NCI-H128 (cell line): ENCODE measurements around the gene MXD4.

Source experiments
- DNase-seq: peaks from one replicate; lab custom pipeline; 2025; ENCODE audit not compliant: unreplicated experiment; lab: John Stamatoyannopoulos, UW

Gene MXD4

DNA sequence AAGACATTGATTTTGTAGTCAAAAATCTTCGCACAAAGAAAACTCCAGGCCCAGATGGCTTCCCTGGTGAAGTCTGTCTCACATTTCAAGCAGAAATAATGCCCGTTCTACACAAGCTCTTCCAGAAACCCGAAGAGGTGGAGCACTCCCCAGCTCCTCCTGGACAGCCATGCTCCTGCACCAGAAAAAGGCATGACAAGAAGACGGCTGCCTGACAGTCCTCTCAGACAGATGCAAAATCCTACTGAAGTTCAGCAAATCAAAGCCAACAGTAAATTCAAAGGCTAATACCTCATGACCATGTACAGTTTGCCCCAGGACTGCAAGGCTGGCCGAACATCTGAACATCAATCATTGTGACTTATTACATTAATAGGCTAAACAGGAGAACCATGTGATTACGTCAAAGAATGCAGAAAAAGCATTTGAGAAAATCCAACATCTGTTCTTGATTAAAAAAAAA, 30.8 kb upstream of the MXD4 start:
- no peak for DNase-seq

DNA sequence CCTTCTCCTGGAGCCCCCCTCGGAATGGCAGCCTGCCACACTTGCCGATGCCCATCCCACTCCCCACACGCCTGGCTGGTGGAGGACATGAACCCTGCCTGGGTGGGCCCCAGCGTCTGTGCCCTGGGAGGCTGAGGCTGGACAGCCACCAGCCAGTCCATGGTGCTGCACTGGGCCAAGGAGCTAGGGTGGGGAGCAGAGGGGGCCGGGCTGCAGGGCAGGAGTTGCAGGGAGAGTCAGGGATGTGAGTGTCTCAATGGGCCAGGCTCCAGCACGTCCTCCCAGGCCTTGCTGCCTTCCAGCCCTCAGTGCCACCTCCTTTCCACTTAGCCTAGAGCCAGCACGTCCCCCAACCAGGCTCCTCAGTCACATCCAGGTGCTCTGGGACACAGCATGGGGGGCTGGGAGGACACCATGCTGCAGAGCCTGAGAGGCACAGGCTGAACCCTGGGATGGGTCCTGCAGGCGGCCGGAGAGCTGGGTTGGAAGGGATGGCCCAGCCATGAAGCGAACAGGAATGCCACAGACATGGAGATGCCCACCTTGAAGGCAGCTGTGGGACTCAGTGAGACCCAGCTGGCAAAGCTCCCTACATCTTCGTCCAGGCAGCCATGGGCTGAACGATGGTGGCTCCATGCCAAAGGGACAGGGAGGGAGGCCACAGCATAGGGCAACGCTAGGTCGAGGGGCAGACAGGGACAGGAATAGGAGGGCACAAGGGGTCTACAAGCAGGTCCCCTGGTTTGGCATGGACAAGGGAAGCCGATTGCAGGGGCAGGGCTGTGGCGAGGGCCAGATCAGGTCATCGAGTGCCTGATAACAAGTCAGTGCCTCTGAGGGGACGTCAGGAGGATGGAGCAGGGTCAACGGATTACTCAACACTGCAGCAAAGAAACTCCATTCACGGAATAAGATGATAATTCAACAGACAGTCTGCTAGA, 30.1 kb upstream of the MXD4 start:
- no peak for DNase-seq

DNA sequence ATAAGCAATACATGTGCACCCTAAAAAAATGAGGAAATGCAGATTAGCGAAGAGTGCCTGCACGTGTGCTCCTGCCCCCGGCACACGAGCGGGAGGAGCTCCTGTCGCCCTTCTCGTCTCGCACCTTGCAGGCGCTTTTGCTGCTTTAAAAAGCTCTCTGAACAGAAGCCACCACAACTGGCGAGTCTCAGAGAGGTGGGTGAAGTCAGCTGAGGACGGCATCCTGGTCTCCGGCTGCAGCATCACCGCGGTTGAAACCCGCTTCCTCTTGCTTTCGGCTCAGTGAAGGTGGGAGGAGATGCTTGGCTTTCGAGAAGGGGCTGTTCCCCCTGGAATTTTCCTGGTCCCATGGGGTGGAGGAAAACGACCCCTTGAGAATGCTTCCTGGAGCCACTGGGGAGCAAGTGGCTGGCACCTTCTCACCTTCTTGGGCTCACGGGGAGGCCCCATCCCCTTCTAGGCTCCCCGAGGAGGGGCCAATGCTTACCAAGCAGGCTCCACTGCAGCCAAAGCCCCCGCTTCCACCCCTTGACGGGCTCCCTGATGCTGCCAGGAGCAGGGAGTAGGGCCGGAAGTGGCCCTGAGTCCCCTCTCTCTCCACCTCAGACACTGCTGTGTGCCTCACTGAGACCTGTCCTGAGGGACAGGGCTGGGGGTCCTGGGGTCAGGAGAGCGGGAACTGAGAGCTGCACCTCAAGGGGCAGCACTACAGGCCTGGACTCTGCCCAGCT, 29.2 kb upstream of the MXD4 start:
- DNase-seq: no peak

DNA sequence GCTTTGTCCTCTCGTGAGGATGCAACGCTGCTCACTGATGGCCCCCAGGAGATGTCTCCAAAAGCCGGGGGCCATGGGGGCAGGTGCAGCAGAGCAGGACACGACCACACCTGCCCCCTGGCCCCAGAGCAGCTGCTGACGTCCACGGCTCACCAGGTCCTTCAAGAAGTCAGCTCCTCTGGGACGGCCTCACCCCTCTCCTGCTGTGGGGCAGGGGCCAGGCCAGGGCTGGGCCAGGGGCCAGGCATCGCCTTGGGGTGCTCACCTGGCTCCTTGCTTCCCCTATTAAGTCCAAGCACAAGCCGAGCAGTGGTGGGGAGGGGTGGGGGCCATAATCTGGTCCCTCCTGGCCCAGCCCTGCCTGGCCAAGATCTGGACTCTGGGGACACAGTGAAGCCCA, 28.6 kb upstream of the MXD4 start:
- DNase-seq: no peak

DNA sequence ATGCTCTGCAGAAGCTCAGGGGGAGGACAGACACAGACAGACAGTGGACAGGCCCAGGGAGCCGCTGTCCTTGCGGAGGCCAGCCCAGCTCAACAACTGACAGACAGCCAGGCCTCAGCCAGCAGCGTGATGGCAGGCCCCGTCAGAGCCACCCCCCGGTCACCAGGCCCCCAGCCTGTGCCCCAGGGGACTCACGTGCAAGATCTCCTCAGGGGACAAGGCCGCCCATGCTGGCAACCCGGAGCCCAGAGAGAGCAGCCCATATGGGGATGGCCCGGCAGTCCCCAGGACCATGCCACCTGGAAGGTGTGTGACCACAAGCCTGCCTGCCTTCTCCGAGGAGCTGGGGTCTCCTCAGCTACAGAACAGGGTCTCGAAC, 28.0 kb upstream of the MXD4 start:
- DNase-seq: no peak

DNA sequence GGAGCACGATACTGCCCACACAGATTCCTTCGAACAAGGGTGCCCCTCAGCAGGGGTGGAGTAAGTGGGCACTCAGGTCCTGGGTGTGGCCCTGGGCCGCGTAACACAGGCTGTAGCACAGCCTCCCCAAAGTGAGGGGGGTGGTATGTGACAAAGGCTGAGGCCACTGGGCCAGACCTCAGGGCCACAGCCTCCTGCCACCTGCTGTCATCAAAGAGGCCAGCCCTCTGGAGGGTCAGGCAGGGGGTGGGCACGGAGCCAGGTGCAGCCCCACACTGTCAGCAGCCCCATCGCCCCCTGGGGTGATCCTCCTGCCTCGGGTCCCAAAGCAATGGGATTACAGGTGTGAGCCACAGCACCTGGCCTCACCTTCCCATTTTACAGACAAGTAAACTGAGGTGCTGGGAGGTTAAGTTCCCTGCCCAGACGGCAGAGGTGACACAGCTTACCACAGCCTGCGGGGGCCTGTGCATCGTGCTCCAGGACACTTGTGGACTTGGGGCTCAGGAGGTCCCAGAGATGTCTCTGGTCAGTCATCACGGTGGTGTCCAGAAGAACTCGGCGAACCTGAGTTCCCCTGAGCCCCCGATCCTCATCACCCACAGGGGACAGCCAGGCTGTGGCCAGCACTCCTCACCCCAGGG, 27.5 kb upstream of the MXD4 start:
- no peak for DNase-seq

DNA sequence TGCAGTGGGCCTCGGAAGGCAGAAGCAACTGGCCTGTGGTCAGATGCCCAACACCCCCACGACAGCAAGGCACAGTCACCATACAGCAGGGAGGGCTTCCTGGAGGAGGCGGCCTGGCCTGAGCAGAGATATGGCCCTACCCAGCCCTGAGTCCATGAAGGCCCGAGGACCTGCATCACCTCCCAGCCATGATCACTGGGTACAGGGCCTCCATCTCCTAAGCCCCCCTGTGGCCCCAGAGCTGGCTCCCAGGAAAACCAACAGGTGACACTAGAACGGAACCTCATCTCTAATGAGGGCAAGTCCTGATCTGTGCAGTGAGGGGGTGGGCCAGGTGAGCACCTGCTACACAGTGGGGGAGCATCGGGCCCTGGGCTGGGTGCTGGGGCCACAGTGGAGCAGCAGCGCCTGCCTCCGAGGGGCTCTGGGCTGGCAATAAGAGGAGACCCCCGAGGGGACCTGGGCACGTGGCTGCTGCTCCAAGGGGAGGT, 26.2 kb upstream of the MXD4 start:
- no peak for DNase-seq

DNA sequence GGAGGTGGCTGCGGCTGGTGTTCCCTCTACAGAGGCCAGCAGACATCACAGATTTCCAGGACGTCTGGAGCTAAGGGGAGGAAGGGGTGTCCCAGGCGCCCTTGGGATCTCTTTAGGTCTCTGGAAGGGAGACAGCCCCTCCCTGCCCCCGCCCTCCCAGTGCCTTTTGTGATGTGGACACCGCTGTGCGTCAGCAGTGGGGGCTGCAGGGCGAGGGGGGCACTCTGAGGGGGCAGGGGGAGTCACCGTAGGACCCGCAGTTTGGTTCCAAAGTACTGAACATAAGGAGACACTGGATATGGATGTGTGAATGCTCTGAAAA, 25.6 kb upstream of the MXD4 start:
- DNase-seq: no peak

DNA sequence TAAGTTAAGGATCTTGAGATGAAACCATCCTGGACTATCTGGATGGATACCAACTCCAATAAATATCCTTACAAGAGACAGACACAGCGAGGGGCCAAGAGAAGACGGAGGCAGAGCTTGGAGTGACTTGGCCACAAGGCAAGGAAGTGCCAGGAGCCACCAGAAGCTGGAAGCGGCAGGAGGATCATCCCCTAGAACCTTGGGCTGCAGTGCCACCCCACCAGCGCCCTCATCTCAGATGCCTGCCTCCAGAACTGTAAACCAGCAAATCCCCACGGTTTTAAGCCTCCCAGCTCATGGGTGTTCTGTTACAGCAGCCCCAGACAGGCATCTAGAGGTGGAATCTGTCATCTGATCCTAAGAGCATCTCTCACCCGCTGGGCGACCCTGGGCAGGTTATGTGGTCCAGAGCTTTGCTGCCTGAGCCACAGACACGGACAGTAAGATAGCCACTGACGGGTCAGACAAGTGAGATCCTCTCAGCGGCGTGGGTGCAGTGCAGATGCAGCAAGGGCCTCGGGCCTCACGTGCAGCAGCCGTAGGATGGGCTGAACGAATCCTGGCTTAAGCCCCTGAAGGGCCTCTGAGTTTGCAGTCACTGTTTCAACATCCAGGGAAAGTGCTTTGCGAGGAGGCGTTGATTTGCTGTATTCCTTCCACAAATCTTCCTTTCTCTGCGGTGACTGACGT, 25.1 kb upstream of the MXD4 start:
- peak; percentile 1 for DNase-seq

DNA sequence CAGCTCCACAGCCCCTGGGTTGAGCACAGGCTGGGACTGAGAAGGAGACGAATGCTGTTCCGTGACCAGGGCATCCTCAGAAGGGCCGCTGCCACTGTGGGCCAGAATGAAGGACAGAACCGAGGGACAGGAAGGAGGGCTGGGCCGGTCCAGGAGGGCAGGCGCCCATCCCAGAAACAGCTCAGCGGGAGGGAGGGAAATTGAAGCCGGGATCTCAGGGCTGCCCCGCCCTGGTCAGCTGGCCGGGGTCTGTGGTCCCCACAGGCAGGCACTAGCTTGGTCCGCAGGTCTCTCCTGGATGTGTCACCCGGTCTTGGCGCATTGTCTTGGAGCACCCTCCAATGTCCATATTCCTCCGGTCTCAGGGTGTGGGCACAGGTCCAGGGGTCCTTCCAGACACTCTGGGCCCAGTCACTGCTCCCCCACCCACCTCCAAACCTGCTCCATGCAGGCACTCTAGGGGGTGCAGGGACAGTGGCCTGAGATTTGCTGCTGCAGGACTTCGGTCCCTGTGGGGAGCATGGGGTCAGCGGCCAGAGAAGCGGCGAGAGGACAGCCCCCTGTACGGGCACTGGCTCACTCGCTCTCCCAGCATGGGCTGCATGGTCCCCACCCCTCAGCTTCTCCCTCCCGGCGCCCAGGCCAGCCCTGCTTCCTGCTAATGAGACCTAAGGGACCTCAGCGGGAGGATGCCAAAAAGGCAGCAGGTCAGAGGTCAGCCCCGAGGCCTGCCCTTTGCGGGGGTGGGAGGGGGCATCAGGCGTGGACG, 23.9 kb upstream of the MXD4 start:
- no peak for DNase-seq

DNA sequence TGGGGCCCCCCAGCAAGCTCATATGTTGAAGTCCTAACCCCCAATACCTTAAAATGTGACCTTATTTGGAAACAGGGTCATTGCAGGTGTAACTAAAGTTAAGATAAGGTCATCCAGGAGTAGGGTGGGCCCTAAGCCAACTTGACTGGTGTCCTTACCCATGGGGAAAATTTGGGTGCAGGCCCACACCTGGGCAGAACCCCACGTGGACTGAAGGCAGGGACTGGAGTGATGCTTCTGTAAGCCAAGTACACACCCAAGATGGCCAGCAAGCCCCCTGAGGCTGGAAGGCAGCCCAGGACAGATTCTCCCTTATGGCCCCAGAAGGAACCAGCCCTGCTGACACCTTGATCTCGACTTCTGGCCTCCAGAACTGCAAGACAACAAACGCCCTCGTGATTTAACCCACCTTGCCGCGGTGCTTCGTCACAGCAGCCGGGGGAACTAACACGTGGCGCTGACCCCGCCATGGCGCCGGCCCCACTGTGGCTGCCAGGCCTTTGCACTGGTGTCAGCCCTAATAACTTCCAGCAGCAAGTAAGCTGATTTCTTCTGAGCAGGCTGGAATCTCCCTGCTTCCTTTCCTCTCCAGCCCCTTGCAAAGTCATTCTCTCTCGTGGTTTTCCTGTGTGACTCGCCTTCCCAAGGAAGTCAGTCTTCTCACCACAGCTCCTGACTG, 23.2 kb upstream of the MXD4 start:
- DNase-seq: no peak

DNA sequence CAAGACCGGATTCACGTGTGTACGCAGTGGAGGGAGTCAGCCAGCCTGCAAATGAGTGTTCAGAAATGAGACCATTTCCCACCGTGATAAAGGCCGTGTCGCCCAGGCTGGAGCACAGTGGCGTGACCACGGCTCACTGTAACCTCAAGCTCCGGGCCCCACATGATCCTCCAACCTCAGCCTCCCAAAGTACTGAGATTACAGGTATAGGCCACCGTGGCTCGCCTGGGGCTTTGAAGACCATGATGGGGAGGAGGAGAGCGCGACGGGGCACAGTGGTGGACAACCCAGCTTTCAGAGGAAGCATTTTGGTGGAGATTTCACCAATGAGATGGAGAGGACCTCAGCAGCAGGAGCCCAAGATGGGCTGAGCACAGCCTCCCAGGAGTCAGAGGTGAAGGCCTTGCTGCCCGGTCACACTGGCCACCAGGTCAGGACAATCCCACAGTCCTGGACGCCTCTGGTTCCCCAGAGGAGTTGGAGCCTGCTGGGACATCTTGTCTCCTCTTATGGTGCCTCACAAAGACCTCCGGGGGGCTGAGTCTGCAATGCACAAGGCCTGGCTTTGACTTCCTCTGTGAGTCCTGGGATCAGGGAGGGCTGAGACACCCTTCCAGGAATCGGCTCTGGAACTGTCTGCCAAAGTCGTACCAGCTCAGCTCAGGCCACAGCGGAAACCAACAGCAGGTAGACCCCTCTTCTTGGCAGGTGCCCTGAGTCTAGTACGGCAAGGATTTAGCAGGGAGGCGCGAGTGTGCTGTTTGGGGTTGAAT, 22.4 kb upstream of the MXD4 start:
- no peak for DNase-seq

DNA sequence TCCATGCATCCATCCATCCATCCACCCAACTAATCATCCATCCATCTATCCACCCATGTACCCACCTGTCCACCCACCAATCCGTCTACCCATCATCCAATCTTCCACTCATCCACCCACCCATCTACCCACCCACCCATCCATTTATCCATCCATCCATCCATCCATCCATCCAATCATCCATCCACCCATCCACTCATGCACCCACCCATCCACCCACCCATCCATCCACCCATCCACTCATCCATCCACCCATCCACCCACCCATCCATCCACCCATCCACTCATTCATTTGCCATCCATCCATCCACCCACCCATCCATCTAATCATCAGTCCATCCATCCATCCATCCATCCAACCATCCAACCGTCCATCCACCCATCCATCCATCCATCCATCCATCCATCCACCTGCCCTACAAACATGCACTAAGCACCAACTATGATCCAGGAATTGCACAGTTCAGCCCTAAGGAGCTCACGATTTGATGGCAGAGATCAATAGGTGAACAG, 21.3 kb upstream of the MXD4 start:
- DNase-seq: no peak

DNA sequence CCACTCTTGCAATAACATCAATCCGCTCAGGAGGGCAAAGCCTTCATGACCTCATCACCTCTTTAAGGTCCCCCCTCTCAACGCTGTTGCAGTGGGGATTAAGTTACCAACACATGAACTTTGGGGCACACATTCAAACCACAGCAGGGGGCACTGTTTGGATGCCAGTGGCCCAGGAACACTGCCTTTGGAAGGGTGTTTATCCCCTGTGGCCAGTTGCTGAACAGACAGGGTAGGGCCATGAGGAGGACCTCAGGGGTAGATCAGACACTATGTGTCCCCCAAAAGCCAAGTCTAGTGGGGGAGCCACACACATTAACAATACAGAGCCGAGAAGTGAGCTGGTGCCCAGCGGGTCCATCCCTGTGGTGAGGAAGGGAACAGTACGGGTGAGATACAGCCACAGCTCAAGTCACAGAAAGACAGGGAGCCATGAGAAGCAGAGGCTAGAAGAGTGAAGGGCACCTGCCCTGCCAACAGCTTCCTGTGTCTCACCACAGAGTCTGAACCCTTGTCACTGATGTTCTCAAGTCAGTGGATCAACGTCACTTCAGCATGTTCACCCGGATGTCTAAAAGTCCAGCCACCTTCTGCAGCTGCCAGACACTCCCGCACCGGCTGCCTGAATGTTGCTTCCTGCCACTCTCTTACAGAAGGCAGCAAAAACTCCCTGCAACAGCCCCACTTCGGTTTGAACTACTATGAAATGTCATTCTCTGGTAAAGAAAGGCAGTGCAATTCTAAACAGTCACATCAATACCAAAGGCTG, 19.9 kb upstream of the MXD4 start:
- no peak for DNase-seq

DNA sequence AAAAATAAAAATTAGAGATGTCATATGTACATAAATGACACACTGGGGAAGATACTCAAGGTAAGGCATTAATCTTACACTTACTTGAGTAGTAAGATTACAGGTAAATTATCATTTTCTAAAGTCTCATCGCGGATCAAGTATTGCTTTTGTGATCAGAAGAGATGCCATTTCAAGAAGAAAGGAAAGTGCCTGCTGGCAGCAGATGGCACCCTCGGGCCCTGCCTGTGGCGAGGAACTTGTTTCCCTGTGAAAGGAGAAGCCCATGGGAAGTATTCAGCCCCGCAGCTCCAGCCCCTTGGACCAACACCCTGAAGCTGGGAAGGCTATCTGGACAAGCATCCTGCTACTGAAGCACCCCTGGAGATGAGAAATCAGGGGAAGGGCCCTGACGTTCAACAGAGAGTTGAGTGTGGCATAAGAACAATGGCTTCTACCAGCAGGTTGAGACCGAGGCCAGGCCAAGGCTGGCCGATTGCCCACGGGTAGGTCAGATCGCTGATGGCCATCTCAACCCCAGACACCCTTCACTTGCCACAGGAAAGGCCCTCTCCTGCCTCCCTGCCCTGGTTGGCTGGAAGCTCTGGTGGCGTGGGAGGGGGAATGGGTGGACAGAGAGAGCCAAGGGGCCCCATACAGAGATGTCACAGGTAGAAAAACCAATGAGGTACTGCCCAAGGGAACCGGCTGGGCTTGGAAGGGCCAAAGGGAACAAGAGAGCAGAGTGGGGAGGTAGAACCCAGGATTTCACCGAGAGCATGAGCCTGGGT, 18.8 kb upstream of the MXD4 start:
- no peak for DNase-seq

DNA sequence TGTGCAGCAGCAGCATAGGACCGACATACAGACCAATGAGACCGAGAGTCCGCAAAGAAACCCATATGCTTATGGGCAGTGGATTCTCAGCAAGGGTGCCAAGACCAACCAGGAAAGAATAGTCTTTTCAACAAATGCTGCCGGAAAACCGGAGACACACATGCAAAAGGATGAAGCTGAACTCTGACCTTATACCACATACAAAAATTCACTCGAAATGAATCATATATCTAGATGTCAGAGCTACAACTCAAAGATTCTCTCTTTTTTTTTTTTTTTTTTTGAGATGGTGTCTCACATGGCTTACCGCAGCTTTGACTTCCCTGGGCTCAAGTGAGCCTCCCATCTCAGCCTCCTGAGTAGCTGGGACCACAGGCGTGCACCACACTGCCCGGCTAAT, 16.0 kb upstream of the MXD4 start:
- DNase-seq: no peak

DNA sequence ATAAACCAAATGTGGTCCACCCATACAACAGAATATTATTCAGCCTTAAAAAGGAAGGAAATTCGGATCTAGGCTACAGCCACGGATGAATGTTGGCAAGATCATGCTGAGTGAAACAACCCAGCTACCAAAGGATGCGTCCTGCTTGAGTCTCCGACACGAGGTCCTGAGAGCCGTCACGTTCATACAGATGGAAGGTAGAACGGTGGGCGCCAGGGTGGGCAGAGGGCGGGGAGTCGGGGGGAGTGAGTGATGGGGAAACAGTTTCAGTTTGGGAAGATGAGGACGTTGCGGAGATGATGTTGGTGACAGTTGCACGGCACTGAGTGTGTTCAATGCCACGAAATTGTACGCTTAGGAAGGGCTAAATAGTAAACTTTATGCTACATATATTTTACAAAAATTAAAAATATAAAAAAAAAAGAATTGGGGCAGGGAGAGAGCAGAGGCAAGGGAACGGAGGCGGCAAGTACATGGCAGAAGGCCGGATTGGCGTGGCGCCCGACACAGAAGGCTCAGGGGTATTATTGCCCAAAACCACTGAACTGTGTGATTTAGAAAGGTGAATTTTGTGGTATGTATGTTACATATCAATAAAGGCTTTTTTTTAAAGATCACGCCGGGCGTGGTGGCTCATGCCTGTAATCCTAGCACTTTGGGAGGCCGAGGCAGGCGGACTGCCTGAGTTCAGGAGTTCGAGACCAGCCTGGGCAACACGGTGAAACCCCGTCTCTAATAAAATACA, 14.8 kb upstream of the MXD4 start:
- DNase-seq: no peak
